DMS153 (cell line): ENCODE results near the gene CLOCK.

Experiments used
- DNase-seq: peaks from one replicate; lab custom pipeline; 2025; lab: John Stamatoyannopoulos, UW

CLOCK gene

GRCh38 chr4:55543858-55544257, 2.9 kb downstream of the CLOCK start:
- no peak for DNase-seq

GRCh38 chr4:55540271-55540670, 6.4 kb downstream of the CLOCK start:
- DNase-seq: no peak

GRCh38 chr4:55539658-55540057, 7.1 kb downstream of the CLOCK start:
- no peak for DNase-seq

GRCh38 chr4:55538531-55538930, 8.2 kb downstream of the CLOCK start:
- DNase-seq: no peak

GRCh38 chr4:55534306-55534705, 12.4 kb downstream of the CLOCK start:
- DNase-seq: no peak

- no peak for DNase-seq
Measured at GRCh38 chr4:55530691-55531090, 16.0 kb downstream of the CLOCK start.

- DNase-seq: no peak
Measured at GRCh38 chr4:55530167-55530566, 16.5 kb downstream of the CLOCK start.

GRCh38 chr4:55528491-55528890, 18.2 kb downstream of the CLOCK start:
- no peak for DNase-seq

- DNase-seq: no peak
Measured at GRCh38 chr4:55524844-55525571, 21.7 kb downstream of the CLOCK start.

GRCh38 chr4:55518442-55518841, 28.3 kb downstream of the CLOCK start:
- no peak for DNase-seq

- no peak for DNase-seq
Measured at GRCh38 chr4:55517526-55518229, 29.0 kb downstream of the CLOCK start.

GRCh38 chr4:55512922-55513571, 33.7 kb downstream of the CLOCK start:
- DNase-seq: no peak

- DNase-seq: no peak
Measured at GRCh38 chr4:55512077-55512476, 34.6 kb downstream of the CLOCK start.

- no peak for DNase-seq
Measured at GRCh38 chr4:55510685-55511084, 36.0 kb downstream of the CLOCK start.

- DNase-seq: no peak
Measured at GRCh38 chr4:55509266-55509665, 37.4 kb downstream of the CLOCK start.

- no peak for DNase-seq
Measured at GRCh38 chr4:55507612-55508011, 39.1 kb downstream of the CLOCK start.

GRCh38 chr4:55503169-55503568, 43.5 kb downstream of the CLOCK start:
- DNase-seq: no peak

GRCh38 chr4:55500072-55500471, 46.6 kb downstream of the CLOCK start:
- DNase-seq: no peak

GRCh38 chr4:55499495-55499894, 47.2 kb downstream of the CLOCK start:
- no peak for DNase-seq

- DNase-seq: no peak
Measured at GRCh38 chr4:55498051-55498450, 48.7 kb downstream of the CLOCK start.

- no peak for DNase-seq
Measured at GRCh38 chr4:55491486-55491885, 55.2 kb downstream of the CLOCK start.

- DNase-seq: no peak
Measured at GRCh38 chr4:55488716-55489115, 58.0 kb downstream of the CLOCK start.

GRCh38 chr4:55485821-55486220, 60.9 kb downstream of the CLOCK start:
- no peak for DNase-seq
